Thyroid gland (tissue), 4 donors: Measurements from ENCODE around the gene ATP23.

Experiments
- CTCF ChIP-seq, 6 experiments: fragments of 200-600 bp in 3 of 6; fragments of 450-650 bp in 3 of 6; sonication (generic) in 3 of 6; IDR thresholded peaks; one replicate each; pipeline ENCODE4 v1.5.1; 2016 to 2019; ENCODE audit warnings: antibody characterized with exemption in 6 of 6, mild to moderate bottlenecking in 2 of 6, inconsistent platforms in 1 of 6, moderate library complexity in 1 of 6
- POLR2A ChIP-seq, 2 donors: fragments of 450-650 bp; IDR thresholded peaks; one replicate each; pipeline ENCODE4 v1.6.1; 2017; ENCODE audit warnings: antibody characterized with exemption in 2 of 2, mild to moderate bottlenecking in 2 of 2, moderate library complexity in 1 of 2

GRCh38 chr12:57985685-57986084, 44.3 kb downstream of the ATP23 start:
- TF ChIP-seq CTCF (IDR thresholded peaks at IDR 0.05) = no peak
- no peak for TF ChIP-seq POLR2A (IDR thresholded peaks at IDR 0.05)
